ENCODE measurements around the gene CELA1. TPM values are rescaled to one million over a fixed set of nuclear protein-coding genes. Genes with fewer than 3 reads are reported as not detected.
"Not testable (repeated sequence)": the region's sequence is repeated elsewhere in the genome, so short reads cannot be mapped to it uniquely, and the experiment has no call there.

Gene CELA1
- total RNA-seq, 2 donors from 2014 or later = not detected

GRCh38 chr12:51321882-51322281 is 24.6 kb downstream of the CELA1 start:
- TF ChIP-seq CTCF (IDR thresholded peaks at IDR 0.05) (no peak), POLR2A (IDR thresholded peaks at IDR 0.05) (no peak)
- no peaks in the 10 kb centered on the region for H3K27me3 ChIP-seq
- no peak overlapping the region for H3K4me3 ChIP-seq
- DNase-seq (no peak), ATAC-seq (no peak)
- H3K4me1 ChIP-seq = no peaks in the 10 kb centered on the region
- no peaks in the 10 kb centered on the region for H3K36me3 ChIP-seq (replicated peaks in 1 of 2; ENCODE audit: insufficient read depth in 1 of 2, low read depth in 2 of 2)
- 82 to 83% methylated on average over 3 of the region's 3 CpGs for WGBS, 2 donors
- no peaks in the 10 kb centered on the region for H3K9me3 ChIP-seq
- intact Hi-C loops (cut with DNase I) = no loop called here
- H3K27ac ChIP-seq = no peak overlapping the region

GRCh38 chr12:51320695-51321320 is 25.7 kb downstream of the CELA1 start:
- Histone ChIP-seq H3K4me1 (no peaks in the 10 kb centered on the region), H3K36me3 (replicated peaks in 1 of 2; ENCODE audit: insufficient read depth in 1 of 2, low read depth in 2 of 2) (no peaks in the 10 kb centered on the region), H3K9me3 (no peaks in the 10 kb centered on the region), H3K27ac (no peak overlapping the region), H3K27me3 (no peaks in the 10 kb centered on the region), H3K4me3 (no peak overlapping the region)
- ATAC-seq = no peak
- 41 to 43% methylated on average over 3 of the region's 3 CpGs for WGBS, 2 donors
- intact Hi-C loops (cut with DNase I) = no loop called here
- no peak for DNase-seq
- TF ChIP-seq POLR2A (IDR thresholded peaks at IDR 0.05) = no peak
- TF ChIP-seq CTCF (IDR thresholded peaks at IDR 0.05) = no peak

- ATAC-seq = no peak
- H3K9me3 ChIP-seq = no peaks in the 10 kb centered on the region
- H3K4me3 ChIP-seq = no peak overlapping the region
- WGBS, 2 donors = 67 to 76% methylated on average over 4 of the region's 4 CpGs
- DNase-seq = no peak
- H3K27me3 ChIP-seq = no peaks in the 10 kb centered on the region
- intact Hi-C loops (cut with DNase I) = no loop called here
- TF ChIP-seq CTCF (IDR thresholded peaks at IDR 0.05) = no peak
- TF ChIP-seq POLR2A (IDR thresholded peaks at IDR 0.05) = no peak
- no peaks in the 10 kb centered on the region for H3K4me1 ChIP-seq
- H3K27ac ChIP-seq = no peak overlapping the region
- H3K36me3 ChIP-seq (replicated peaks in 1 of 2; ENCODE audit: insufficient read depth in 1 of 2, low read depth in 2 of 2) = no peaks in the 10 kb centered on the region
Observed at GRCh38 chr12:51320311-51320694, 26.2 kb downstream of the CELA1 start.

GRCh38 chr12:51318846-51319599 is 27.5 kb downstream of the CELA1 start:
- H3K27ac ChIP-seq = no peak overlapping the region
- H3K4me1 ChIP-seq = no peaks in the 10 kb centered on the region
- 47 to 60% methylated on average over 3 of the region's 3 CpGs for WGBS, 2 donors

GRCh38 chr12:51318057-51318806 is 28.2 kb downstream of the CELA1 start:
- 87 to 92% methylated on average over 7 to 8 of the region's 8 CpGs for WGBS, 2 donors
- H3K9me3 ChIP-seq; H3K27ac ChIP-seq; DNase-seq; ATAC-seq; H3K27me3 ChIP-seq; H3K4me3 ChIP-seq; intact Hi-C loops (cut with DNase I); H3K36me3 ChIP-seq (replicated peaks in 1 of 2; ENCODE audit: insufficient read depth in 1 of 2, low read depth in 2 of 2); H3K4me1 ChIP-seq: not testable (repeated sequence)

More at GRCh38 chr12:51318846-51319599, 27.5 kb downstream of the CELA1 start:
- ATAC-seq (no peak), DNase-seq (no peak)
- intact Hi-C loops (cut with DNase I) = no loop called here
- TF ChIP-seq CTCF (IDR thresholded peaks at IDR 0.05) (no peak), POLR2A (IDR thresholded peaks at IDR 0.05) (no peak)
- no peaks in the 10 kb centered on the region for H3K27me3 ChIP-seq
- H3K36me3 ChIP-seq (replicated peaks in 1 of 2; ENCODE audit: insufficient read depth in 1 of 2, low read depth in 2 of 2) = no peaks in the 10 kb centered on the region
- H3K4me3 ChIP-seq = no peak overlapping the region
- no peaks in the 10 kb centered on the region for H3K9me3 ChIP-seq
